PFSK-1 (cell line): ENCODE measurements around the gene FBXL14.

Experiments used
- TAF1 ChIP-seq: IDR thresholded peaks from 2 replicates; pipeline ENCODE4 v1.6.1; 2012; ENCODE audit warnings: low read length, control low read depth, borderline replicate concordance; ENCODE audit not compliant: insufficient read depth
- TF ChIP-seq, protein P1 (sequence below), 2 experiments: IDR thresholded peaks; 2 replicates each; pipeline versions ENCODE4 v1.6.1 to v1.8.0; 2011 to 2012; ENCODE audit warnings: low read depth in 2 of 2, low read length in 2 of 2, control low read depth in 1 of 2, inconsistent platforms in 1 of 2, mild to moderate bottlenecking in 1 of 2, moderate library complexity in 1 of 2; ENCODE audit not compliant: insufficient read depth in 1 of 2

DNA sequence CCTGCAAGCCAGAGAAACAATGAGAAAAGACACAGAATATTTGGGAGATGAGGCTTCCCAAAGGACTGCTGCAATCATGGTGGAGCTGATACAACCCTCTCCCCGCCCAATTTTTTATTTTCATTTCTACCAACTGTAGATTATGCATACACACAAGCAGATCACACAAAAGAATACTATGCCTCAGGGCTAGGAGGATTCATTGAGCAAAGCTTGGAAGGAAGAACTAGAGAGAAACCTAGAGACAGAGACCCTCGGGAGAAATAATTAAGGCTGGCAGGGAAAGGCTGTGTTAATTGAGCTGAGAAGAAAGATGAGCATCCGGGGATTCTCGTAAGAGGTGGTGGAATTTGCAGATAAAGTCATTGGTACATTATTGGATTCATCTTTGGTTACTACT is 24.8 kb upstream of the FBXL14 start:
- no peak for TF ChIP-seq TAF1
- TF ChIP-seq, protein P1, sequence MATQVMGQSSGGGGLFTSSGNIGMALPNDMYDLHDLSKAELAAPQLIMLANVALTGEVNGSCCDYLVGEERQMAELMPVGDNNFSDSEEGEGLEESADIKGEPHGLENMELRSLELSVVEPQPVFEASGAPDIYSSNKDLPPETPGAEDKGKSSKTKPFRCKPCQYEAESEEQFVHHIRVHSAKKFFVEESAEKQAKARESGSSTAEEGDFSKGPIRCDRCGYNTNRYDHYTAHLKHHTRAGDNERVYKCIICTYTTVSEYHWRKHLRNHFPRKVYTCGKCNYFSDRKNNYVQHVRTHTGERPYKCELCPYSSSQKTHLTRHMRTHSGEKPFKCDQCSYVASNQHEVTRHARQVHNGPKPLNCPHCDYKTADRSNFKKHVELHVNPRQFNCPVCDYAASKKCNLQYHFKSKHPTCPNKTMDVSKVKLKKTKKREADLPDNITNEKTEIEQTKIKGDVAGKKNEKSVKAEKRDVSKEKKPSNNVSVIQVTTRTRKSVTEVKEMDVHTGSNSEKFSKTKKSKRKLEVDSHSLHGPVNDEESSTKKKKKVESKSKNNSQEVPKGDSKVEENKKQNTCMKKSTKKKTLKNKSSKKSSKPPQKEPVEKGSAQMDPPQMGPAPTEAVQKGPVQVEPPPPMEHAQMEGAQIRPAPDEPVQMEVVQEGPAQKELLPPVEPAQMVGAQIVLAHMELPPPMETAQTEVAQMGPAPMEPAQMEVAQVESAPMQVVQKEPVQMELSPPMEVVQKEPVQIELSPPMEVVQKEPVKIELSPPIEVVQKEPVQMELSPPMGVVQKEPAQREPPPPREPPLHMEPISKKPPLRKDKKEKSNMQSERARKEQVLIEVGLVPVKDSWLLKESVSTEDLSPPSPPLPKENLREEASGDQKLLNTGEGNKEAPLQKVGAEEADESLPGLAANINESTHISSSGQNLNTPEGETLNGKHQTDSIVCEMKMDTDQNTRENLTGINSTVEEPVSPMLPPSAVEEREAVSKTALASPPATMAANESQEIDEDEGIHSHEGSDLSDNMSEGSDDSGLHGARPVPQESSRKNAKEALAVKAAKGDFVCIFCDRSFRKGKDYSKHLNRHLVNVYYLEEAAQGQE (IDR thresholded peaks at IDR 0.05; ENCODE audit: insufficient read depth in 1 of 2, low read depth in 2 of 2, low read length in 2 of 2), result no peak
